ENCODE data around the gene GPR18.
A peak's percentile ranks its signal among the peaks of the same experiment; 100 is the strongest.
"Not testable (repeated sequence)": the region's sequence is repeated elsewhere in the genome, so short reads cannot be mapped to it uniquely, and the experiment has no call there.

Gene GPR18

GRCh38 chr13:99228737-99229691 lies 29.2 kb downstream of the GPR18 start:
- DNase-seq = peak; percentile 90

- no peak for DNase-seq
These were observed 30.1 kb downstream of the GPR18 start for GRCh38 chr13:99227909-99228688.

- no peak for DNase-seq
These were observed 30.8 kb downstream of the GPR18 start for GRCh38 chr13:99227331-99227900.

- no peak for DNase-seq
These were observed 31.7 kb downstream of the GPR18 start for GRCh38 chr13:99226513-99226912.

- DNase-seq = no peak
These were observed 33.1 kb downstream of the GPR18 start for GRCh38 chr13:99225078-99225477.

- no peak for DNase-seq
These were observed 34.2 kb downstream of the GPR18 start for GRCh38 chr13:99224021-99224420.

GRCh38 chr13:99223587-99223986 lies 34.6 kb downstream of the GPR18 start:
- no peak for DNase-seq

GRCh38 chr13:99221567-99222239 lies 36.5 kb downstream of the GPR18 start:
- no peak for DNase-seq

GRCh38 chr13:99220199-99220935 lies 37.8 kb downstream of the GPR18 start:
- DNase-seq = no peak

GRCh38 chr13:99218969-99219368 lies 39.2 kb downstream of the GPR18 start:
- no peak for DNase-seq

- no peak for DNase-seq
These were observed 39.6 kb downstream of the GPR18 start for GRCh38 chr13:99218545-99218944.

GRCh38 chr13:99218126-99218525 lies 40.1 kb downstream of the GPR18 start:
- no peak for DNase-seq

GRCh38 chr13:99217461-99218110 lies 40.6 kb downstream of the GPR18 start:
- DNase-seq = no peak

- DNase-seq = no peak
These were observed 42.9 kb downstream of the GPR18 start for GRCh38 chr13:99215184-99215830.

GRCh38 chr13:99214731-99215130 lies 43.4 kb downstream of the GPR18 start:
- no peak for DNase-seq

- no peak for DNase-seq
These were observed 43.9 kb downstream of the GPR18 start for GRCh38 chr13:99214232-99214631.

- no peak for DNase-seq
These were observed 46.7 kb downstream of the GPR18 start for GRCh38 chr13:99211421-99212035.

GRCh38 chr13:99210627-99211026 lies 47.6 kb downstream of the GPR18 start:
- DNase-seq = not testable (repeated sequence)

GRCh38 chr13:99208845-99209527 lies 49.2 kb downstream of the GPR18 start:
- DNase-seq = no peak

- no peak for DNase-seq
These were observed 50.0 kb downstream of the GPR18 start for GRCh38 chr13:99208185-99208584.

All from fibroblast of skin of scalp (primary cell).